OCI-LY7 (cell line): Measurements from ENCODE around the gene MTM1.
A peak's percentile ranks its signal among the peaks of the same experiment; 100 is the strongest.

Experiments
- CTCF ChIP-seq: fragments of 200-600 bp; sonication (generic); conservative IDR thresholded peaks from 2 replicates; pipeline ENCODE4 v1.5.1; 2014; ENCODE audit warnings: mild to moderate bottlenecking, antibody characterized with exemption, low read length, moderate library complexity, mixed read lengths
- EZH2phosphoT487 ChIP-seq: fragments of 200-600 bp; sonication (generic); IDR thresholded peaks from 2 replicates; pipeline ENCODE4 v1.6.1; 2018; ENCODE audit warnings: low read depth, borderline replicate concordance, mild to moderate bottlenecking, mixed run types, antibody characterized with exemption, low read length, moderate library complexity, mixed read lengths

- TF ChIP-seq CTCF: peak; percentile 87
- TF ChIP-seq EZH2phosphoT487: no peak
These were observed 19.4 kb downstream of the MTM1 start for GRCh38 chrX:150587585-150588503.
